ENCODE data around the gene SLC28A1. TPM values are rescaled to one million over a fixed set of nuclear protein-coding genes. Genes with fewer than 3 reads are reported as not detected.
"Not testable (repeated sequence)": the region's sequence is repeated elsewhere in the genome, so short reads cannot be mapped to it uniquely, and the experiment has no call there.

Gene SLC28A1
- total RNA-seq, 1 donor from 2014 or later = not detected

DNA sequence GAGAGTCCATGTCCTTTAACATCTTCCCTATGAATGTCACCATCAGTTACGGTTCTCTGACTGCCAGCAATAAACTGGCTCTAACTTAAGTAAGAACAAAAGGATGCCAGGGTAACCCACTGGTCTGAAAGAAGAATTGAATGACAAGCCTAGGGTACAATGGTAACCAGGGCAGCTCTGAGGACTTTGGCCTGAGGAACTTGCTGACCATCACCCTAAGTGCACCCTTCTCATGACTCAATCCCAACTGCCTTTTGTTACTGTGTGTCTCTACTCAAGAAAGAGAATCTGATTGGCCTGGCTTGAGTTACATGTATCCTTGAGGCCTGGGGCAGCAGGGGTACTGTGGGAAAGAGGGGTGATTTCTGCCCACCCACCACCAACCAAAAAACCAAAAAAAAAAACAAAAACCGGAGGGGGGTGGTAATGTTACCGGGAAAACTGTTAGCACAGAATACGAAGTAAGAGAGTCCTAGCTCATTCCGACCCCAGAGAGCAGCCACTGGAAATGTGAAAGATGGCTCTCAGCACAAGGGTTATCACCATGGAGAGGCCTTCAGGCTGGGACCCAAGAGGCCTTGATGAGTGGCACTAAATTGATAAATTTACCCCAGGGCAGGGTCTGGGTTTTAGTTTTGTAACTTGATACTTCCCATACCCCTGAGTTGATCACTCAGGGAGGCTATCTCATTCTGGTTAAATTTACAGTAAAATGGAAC lies 9.3 kb upstream of the SLC28A1 start:
- peaks cover 8% of the 10 kb centered on the region for H3K4me1 Mint-ChIP-seq
- peaks cover 5% of the 10 kb centered on the region for H3K27me3 Mint-ChIP-seq (ENCODE audit: low read depth)
- no peaks in the 10 kb centered on the region for H3K36me3 Mint-ChIP-seq (ENCODE audit: low read depth)
- TF ChIP-seq, protein P1, sequence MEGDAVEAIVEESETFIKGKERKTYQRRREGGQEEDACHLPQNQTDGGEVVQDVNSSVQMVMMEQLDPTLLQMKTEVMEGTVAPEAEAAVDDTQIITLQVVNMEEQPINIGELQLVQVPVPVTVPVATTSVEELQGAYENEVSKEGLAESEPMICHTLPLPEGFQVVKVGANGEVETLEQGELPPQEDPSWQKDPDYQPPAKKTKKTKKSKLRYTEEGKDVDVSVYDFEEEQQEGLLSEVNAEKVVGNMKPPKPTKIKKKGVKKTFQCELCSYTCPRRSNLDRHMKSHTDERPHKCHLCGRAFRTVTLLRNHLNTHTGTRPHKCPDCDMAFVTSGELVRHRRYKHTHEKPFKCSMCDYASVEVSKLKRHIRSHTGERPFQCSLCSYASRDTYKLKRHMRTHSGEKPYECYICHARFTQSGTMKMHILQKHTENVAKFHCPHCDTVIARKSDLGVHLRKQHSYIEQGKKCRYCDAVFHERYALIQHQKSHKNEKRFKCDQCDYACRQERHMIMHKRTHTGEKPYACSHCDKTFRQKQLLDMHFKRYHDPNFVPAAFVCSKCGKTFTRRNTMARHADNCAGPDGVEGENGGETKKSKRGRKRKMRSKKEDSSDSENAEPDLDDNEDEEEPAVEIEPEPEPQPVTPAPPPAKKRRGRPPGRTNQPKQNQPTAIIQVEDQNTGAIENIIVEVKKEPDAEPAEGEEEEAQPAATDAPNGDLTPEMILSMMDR (conservative IDR thresholded peaks at IDR 0.05) = no peak
- no peak overlapping the region for H3K27ac Mint-ChIP-seq (ENCODE audit: unreplicated experiment)
- DNase-seq (ENCODE audit: low read depth, low spot score) = no peak
- H3K9me3 Mint-ChIP-seq = no peaks in the 10 kb centered on the region
- H3K4me3 Mint-ChIP-seq = no peak overlapping the region

DNA sequence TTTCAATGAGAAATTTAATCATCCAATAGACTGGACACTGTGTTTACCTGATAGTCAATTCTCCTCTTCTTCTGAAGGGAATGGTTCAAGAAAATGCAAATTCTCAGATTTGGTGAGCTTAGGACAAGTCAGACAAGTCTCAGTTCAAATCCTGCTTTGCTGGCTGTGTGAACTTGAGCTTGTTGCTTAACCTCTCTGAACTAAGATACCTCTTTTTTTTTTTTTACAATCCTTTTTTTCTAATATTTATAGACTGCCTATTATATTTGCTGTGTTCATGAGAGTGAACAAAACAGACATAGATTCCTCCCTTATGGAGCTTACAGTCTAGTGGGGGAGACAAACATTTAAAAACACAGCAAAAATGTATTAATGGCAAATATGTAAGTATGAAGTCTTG lies 8.2 kb upstream of the SLC28A1 start:
- Mint-ChIP-seq H3K27ac (ENCODE audit: unreplicated experiment) (no peak overlapping the region), H3K36me3 (ENCODE audit: low read depth) (no peaks in the 10 kb centered on the region), H3K4me3 (no peak overlapping the region), H3K4me1 (peaks cover 8% of the 10 kb centered on the region), H3K27me3 (ENCODE audit: low read depth) (peaks cover 6% of the 10 kb centered on the region), H3K9me3 (no peaks in the 10 kb centered on the region)
- TF ChIP-seq, protein P1 (conservative IDR thresholded peaks at IDR 0.05) = no peak
- DNase-seq (ENCODE audit: low read depth, low spot score) = no peak

DNA sequence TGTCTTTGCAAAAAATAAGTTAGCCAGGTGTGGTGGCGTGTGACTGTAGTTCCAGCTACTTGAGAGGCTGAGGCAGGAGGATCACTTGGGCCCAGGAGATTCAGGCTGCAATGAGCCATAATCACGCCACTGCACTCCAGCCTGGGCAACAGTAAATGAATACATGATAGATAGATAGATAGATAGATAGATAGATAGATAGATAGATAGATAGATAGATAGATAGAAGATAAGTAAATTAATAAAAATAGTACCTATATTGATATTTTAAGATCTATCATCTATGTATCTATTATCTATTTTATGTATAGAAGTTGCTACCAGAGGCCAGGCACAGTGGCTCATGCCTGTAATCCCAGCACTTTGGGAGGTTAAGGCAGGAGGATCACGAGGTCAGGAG lies 6.8 kb upstream of the SLC28A1 start:
- H3K4me3 Mint-ChIP-seq; H3K27ac Mint-ChIP-seq (ENCODE audit: unreplicated experiment); H3K9me3 Mint-ChIP-seq; H3K27me3 Mint-ChIP-seq (ENCODE audit: low read depth); H3K4me1 Mint-ChIP-seq; H3K36me3 Mint-ChIP-seq (ENCODE audit: low read depth); DNase-seq (ENCODE audit: low read depth, low spot score): not testable (repeated sequence)

DNA sequence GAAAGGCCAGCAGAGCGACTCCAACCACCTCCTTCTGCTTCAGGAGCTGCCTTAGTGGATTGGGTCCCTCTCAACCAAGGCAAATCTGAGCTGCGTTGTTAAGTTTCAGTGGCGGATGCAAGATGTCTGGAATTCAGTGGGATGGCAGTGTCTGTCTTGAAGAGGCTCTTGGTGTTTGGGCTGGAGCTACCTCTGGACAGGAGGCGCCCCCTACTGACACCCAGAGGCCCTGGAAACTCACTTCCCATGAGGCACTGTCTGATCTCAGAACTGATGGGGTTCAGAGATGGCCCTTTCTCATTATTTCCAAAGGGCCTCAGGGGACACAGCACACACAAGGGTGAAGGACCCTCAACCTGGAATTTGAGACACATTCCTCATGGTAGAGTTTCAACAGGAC lies 6.0 kb upstream of the SLC28A1 start:
- TF ChIP-seq, protein P1 (conservative IDR thresholded peaks at IDR 0.05) = peak; percentile 60
- Mint-ChIP-seq H3K4me1 (peaks cover 8% of the 10 kb centered on the region), H3K9me3 (no peaks in the 10 kb centered on the region), H3K4me3 (no peak overlapping the region), H3K27ac (ENCODE audit: unreplicated experiment) (no peak overlapping the region), H3K36me3 (ENCODE audit: low read depth) (no peaks in the 10 kb centered on the region), H3K27me3 (ENCODE audit: low read depth) (peaks cover 6% of the 10 kb centered on the region)
- DNase-seq (ENCODE audit: low read depth, low spot score) = peak; percentile 57

DNA sequence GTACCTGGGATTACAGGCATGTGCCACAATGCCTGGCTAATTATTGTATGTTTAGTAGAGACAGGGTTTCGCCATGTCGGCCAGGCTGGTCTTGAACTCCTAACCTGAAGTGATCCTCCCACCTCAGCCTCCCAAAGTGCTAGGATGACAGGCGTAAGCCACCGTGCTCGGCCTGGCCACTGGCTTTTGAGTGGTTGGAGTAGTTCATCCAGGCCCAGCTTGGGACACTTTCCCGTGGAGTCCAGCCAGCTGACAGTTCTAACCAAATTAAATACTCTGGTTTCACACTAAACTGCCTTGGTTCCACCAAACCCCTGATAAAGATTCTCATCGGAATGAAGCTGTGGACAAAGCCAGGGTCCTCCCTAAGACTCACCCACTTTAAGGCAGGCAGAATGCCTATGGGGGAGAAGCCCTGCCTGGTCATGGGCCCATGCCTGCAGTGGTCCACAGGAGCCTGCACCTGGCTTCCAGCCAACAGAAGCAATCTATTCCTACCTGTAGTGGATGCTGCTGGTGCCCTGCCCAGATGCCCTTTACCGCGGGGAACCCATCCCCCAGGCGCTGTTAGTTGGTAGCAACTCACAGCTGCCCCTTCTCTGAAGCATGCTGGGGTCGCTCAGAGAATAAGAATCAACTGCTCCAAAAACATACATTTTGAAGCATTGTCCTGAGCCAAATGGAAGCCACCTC lies 5.2 kb upstream of the SLC28A1 start:
- peaks cover 6% of the 10 kb centered on the region for H3K27me3 Mint-ChIP-seq (ENCODE audit: low read depth)
- TF ChIP-seq, protein P1 (conservative IDR thresholded peaks at IDR 0.05) = no peak
- no peaks in the 10 kb centered on the region for H3K36me3 Mint-ChIP-seq (ENCODE audit: low read depth)

DNA sequence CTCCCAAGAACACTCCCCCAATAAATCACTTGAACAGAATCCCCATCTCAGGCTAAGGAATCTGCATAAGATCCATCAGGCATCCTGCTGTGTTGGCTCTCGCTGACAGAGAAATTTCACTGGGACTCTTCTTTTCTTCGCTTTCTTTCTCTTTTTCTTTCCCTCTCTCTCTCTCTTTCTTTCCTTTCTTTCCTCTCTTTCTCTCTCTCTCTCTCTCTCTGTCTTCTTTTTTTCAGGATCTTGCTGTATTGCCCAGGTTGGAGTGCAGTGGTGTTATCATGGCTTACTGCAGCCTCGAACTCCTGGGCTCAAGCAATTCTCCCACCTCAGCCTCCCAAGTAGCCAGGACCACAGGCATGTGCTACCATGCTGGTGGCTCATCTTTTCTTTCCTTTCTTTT lies 4.5 kb upstream of the SLC28A1 start:
- no peaks in the 10 kb centered on the region for H3K36me3 Mint-ChIP-seq (ENCODE audit: low read depth)
- DNase-seq (ENCODE audit: low read depth, low spot score) = no peak
- peaks cover 6% of the 10 kb centered on the region for H3K27me3 Mint-ChIP-seq (ENCODE audit: low read depth)

More for the DNA sequence above, 5.2 kb upstream of the SLC28A1 start:
- no peak for DNase-seq (ENCODE audit: low read depth, low spot score)
- Mint-ChIP-seq H3K4me3 (no peak overlapping the region), H3K9me3 (no peaks in the 10 kb centered on the region), H3K4me1 (peaks cover 8% of the 10 kb centered on the region), H3K27ac (ENCODE audit: unreplicated experiment) (no peak overlapping the region)

More for the DNA sequence above, 4.5 kb upstream of the SLC28A1 start:
- H3K4me1 Mint-ChIP-seq = peaks cover 3% of the 10 kb centered on the region
- no peak overlapping the region for H3K27ac Mint-ChIP-seq (ENCODE audit: unreplicated experiment)
- H3K4me3 Mint-ChIP-seq = no peak overlapping the region
- H3K9me3 Mint-ChIP-seq = no peaks in the 10 kb centered on the region
- TF ChIP-seq, protein P1 (conservative IDR thresholded peaks at IDR 0.05) = no peak

All from neural crest cell (in vitro differentiated cells).